ENCODE data around the gene YWHAE. TPM values are rescaled to one million over a fixed set of nuclear protein-coding genes. Genes with fewer than 3 reads are reported as not detected.
"Not testable (repeated sequence)": the region's sequence is repeated elsewhere in the genome, so short reads cannot be mapped to it uniquely, and the experiment has no call there.

Gene YWHAE
- total RNA-seq, result 100 to 1,000 TPM; 114 to 122 TPM
- polyA plus RNA-seq, result 10 to 100 TPM; 28.3 to 34.2 (median 34.0) TPM
- total RNA-seq, result 53.1 to 180 (median 62.3) reads per million in 6 experiments

- peak within 1 kb of the TSS; percentile 95 to 100 (median 99) for H3K27ac Mint-ChIP-seq
- DNase-seq, result peak; percentile 93 to 96 (median 94)
- H3K9me3 Mint-ChIP-seq, result peaks cover 0 to 2% (median 0%) of the 10 kb centered on the region in 9 donors
- H3K36me3 Mint-ChIP-seq, result peaks cover 0 to 30% (median 0%) of the 10 kb centered on the region in 3 donors
- H3K4me3 Mint-ChIP-seq, result peak within 1 kb of the TSS; percentile 98 to 100 (median 99)
- H3K4me1 Mint-ChIP-seq, result peaks cover 22 to 44% (median 41%) of the 10 kb centered on the region in 4 donors
- peak; percentile 87 to 89 for ATAC-seq
- H3K27me3 Mint-ChIP-seq, result no peaks in the 10 kb centered on the region
- POLR2A ChIA-PET, result interaction anchor here (0.6 to 2.7 kb wide), 19 partner anchors 9 to 1345 kb away, joined by 3 to 29 read pairs (median 4); partner anchors contain the start of genes CRK, INPP5K and SLC43A2
Observed at GRCh38 chr17:1399679-1400512, at the start of gene YWHAE. Gene YWHAE, minus strand, starts transcription at chr17:1400222. Its CDS starts 112 bp downstream, at chr17:1400110.

GRCh38 chr17:1449412-1449967, 49.5 kb upstream of the YWHAE start:
- H3K4me3 Mint-ChIP-seq, result peak overlapping the region in 1 of 10 donors; percentile 11
- H3K36me3 Mint-ChIP-seq, result peaks cover 0 to 32% (median 0%) of the 10 kb centered on the region in 3 donors
- POLR2A ChIA-PET, result interaction anchor here (2.0 kb wide), 1 partner anchor 13 kb away, joined by 6 read pairs; no protein-coding TSS in a partner anchor
- H3K27me3 Mint-ChIP-seq, result no peaks in the 10 kb centered on the region
- H3K27ac Mint-ChIP-seq, result peak overlapping the region in 3 of 10 donors; percentile 1 to 64 (median 49)
- DNase-seq, result no peak
- peaks cover 27 to 79% (median 66%) of the 10 kb centered on the region in 4 donors for H3K4me1 Mint-ChIP-seq
- ATAC-seq, result no peak
- no peaks in the 10 kb centered on the region for H3K9me3 Mint-ChIP-seq

- Mint-ChIP-seq H3K4me3 (peak overlapping the region in 6 of 10 donors; percentile 19 to 58 (median 36)), H3K27me3 (no peaks in the 10 kb centered on the region), H3K36me3 (peaks cover 0 to 30% (median 0%) of the 10 kb centered on the region in 3 donors), H3K27ac (peak overlapping the region in 7 of 10 donors; percentile 43 to 72 (median 59)), H3K9me3 (no peaks in the 10 kb centered on the region), H3K4me1 (peaks cover 19 to 57% (median 45%) of the 10 kb centered on the region in 4 donors)
- ATAC-seq (no peak), DNase-seq (no peak)
- POLR2A ChIA-PET, result interaction anchor here (0.6 to 0.7 kb wide), 2 partner anchors 45 to 57 kb away, joined by 3 read pairs; partner anchors contain the start of gene MYO1C
Observed at GRCh38 chr17:1447052-1447451, 47.0 kb upstream of the YWHAE start.

- POLR2A ChIA-PET, result interaction anchor here (0.6 kb wide), 1 partner anchor 57 kb away, joined by 3 read pairs; no protein-coding TSS in a partner anchor
- Mint-ChIP-seq H3K9me3 (no peaks in the 10 kb centered on the region), H3K4me3 (peak overlapping the region in 2 of 10 donors; percentile 11 to 22), H3K27me3 (no peaks in the 10 kb centered on the region), H3K4me1 (peaks cover 17 to 52% (median 43%) of the 10 kb centered on the region in 4 donors), H3K27ac (peak overlapping the region in 2 of 10 donors; percentile 22 to 52), H3K36me3 (peaks cover 0 to 30% (median 0%) of the 10 kb centered on the region in 3 donors)
- ATAC-seq (no peak), DNase-seq (no peak)
Observed at GRCh38 chr17:1446201-1446600, 46.2 kb upstream of the YWHAE start.

GRCh38 chr17:1445695-1446094, 45.7 kb upstream of the YWHAE start:
- H3K4me3 Mint-ChIP-seq, result peak overlapping the region in 1 of 10 donors; percentile 22
- peaks cover 0 to 30% (median 0%) of the 10 kb centered on the region in 3 donors for H3K36me3 Mint-ChIP-seq
- not testable (repeated sequence) for DNase-seq, H3K27me3 Mint-ChIP-seq, ATAC-seq, H3K9me3 Mint-ChIP-seq
- POLR2A ChIA-PET, result interaction anchor here (0.6 kb wide), 1 partner anchor 17 kb away, joined by 3 read pairs; no protein-coding TSS in a partner anchor
- peak overlapping the region in 2 of 10 donors; percentile 6 to 75 for H3K27ac Mint-ChIP-seq
- H3K4me1 Mint-ChIP-seq, result peaks cover 17 to 52% (median 43%) of the 10 kb centered on the region in 4 donors

- H3K27me3 Mint-ChIP-seq, DNase-seq, ATAC-seq, H3K9me3 Mint-ChIP-seq, POLR2A ChIA-PET, H3K4me3 Mint-ChIP-seq: not testable (repeated sequence)
- Mint-ChIP-seq H3K27ac (peak overlapping the region in 1 of 10 donors; percentile 49), H3K36me3 (peaks cover 0 to 28% (median 0%) of the 10 kb centered on the region in 3 donors), H3K4me1 (peaks cover 10 to 41% (median 35%) of the 10 kb centered on the region in 4 donors)
Observed at GRCh38 chr17:1442721-1443120, 42.7 kb upstream of the YWHAE start.

GRCh38 chr17:1442187-1442586, 42.2 kb upstream of the YWHAE start:
- ATAC-seq, result no peak
- Mint-ChIP-seq H3K4me1 (peaks cover 10 to 39% (median 31%) of the 10 kb centered on the region in 4 donors), H3K9me3 (no peaks in the 10 kb centered on the region), H3K36me3 (peaks cover 0 to 29% (median 0%) of the 10 kb centered on the region in 3 donors), H3K27me3 (no peaks in the 10 kb centered on the region), H3K4me3 (no peak overlapping the region), H3K27ac (no peak overlapping the region)
- no peak for DNase-seq
- POLR2A ChIA-PET, result no interaction called here

- H3K36me3 Mint-ChIP-seq, result peaks cover 0 to 39% (median 0%) of the 10 kb centered on the region in 3 donors
- ATAC-seq (no peak), DNase-seq (no peak)
- no peaks in the 10 kb centered on the region for H3K9me3 Mint-ChIP-seq
- H3K4me1 Mint-ChIP-seq, result peaks cover 7 to 39% (median 27%) of the 10 kb centered on the region in 4 donors
- H3K27me3 Mint-ChIP-seq, result no peaks in the 10 kb centered on the region
- POLR2A ChIA-PET, result no interaction called here
- H3K27ac Mint-ChIP-seq, result peak overlapping the region in 1 of 10 donors; percentile 27
- H3K4me3 Mint-ChIP-seq, result no peak overlapping the region
Observed at GRCh38 chr17:1440921-1441320, 40.9 kb upstream of the YWHAE start.

GRCh38 chr17:1438593-1439083, 38.6 kb upstream of the YWHAE start:
- H3K27ac Mint-ChIP-seq, result peak overlapping the region in 4 of 10 donors; percentile 12 to 72 (median 41)
- ATAC-seq, result no peak

GRCh38 chr17:1435326-1435725, 35.3 kb upstream of the YWHAE start:
- Mint-ChIP-seq H3K4me1 (peaks cover 10 to 48% (median 31%) of the 10 kb centered on the region in 4 donors), H3K27me3 (no peaks in the 10 kb centered on the region), H3K4me3 (no peak overlapping the region), H3K9me3 (no peaks in the 10 kb centered on the region), H3K27ac (peak overlapping the region in 2 of 10 donors; percentile 26 to 80), H3K36me3 (peaks cover 0 to 58% (median 4%) of the 10 kb centered on the region in 3 donors)
- DNase-seq (no peak), ATAC-seq (no peak)
- POLR2A ChIA-PET, result no interaction called here

More at GRCh38 chr17:1438593-1439083, 38.6 kb upstream of the YWHAE start:
- POLR2A ChIA-PET, result no interaction called here
- no peak overlapping the region for H3K4me3 Mint-ChIP-seq
- H3K9me3 Mint-ChIP-seq, result no peaks in the 10 kb centered on the region
- DNase-seq, result no peak
- peaks cover 0 to 46% (median 2%) of the 10 kb centered on the region in 3 donors for H3K36me3 Mint-ChIP-seq
- H3K27me3 Mint-ChIP-seq, result no peaks in the 10 kb centered on the region
- H3K4me1 Mint-ChIP-seq, result peaks cover 3 to 36% (median 22%) of the 10 kb centered on the region in 4 donors

GRCh38 chr17:1434150-1434549, 34.1 kb upstream of the YWHAE start:
- POLR2A ChIA-PET, result no interaction called here
- Mint-ChIP-seq H3K27ac (no peak overlapping the region), H3K9me3 (no peaks in the 10 kb centered on the region), H3K4me3 (no peak overlapping the region), H3K27me3 (no peaks in the 10 kb centered on the region), H3K4me1 (peaks cover 10 to 48% (median 28%) of the 10 kb centered on the region in 4 donors), H3K36me3 (peaks cover 0 to 62% (median 4%) of the 10 kb centered on the region in 3 donors)
- no peak for DNase-seq
- no peak for ATAC-seq

GRCh38 chr17:1431631-1432104, 31.6 kb upstream of the YWHAE start:
- no peaks in the 10 kb centered on the region for H3K27me3 Mint-ChIP-seq
- H3K4me3 Mint-ChIP-seq, result no peak overlapping the region
- ATAC-seq (no peak), DNase-seq (no peak)
- peak overlapping the region in 2 of 10 donors; percentile 8 to 17 for H3K27ac Mint-ChIP-seq
- POLR2A ChIA-PET, result interaction anchor here (0.5 kb wide), 1 partner anchor 32 kb away, joined by 3 read pairs; the partner anchor contains the start of gene YWHAE
- H3K9me3 Mint-ChIP-seq, result no peaks in the 10 kb centered on the region
- H3K4me1 Mint-ChIP-seq, result peaks cover 8 to 37% (median 23%) of the 10 kb centered on the region in 4 donors
- H3K36me3 Mint-ChIP-seq, result peaks cover 0 to 70% (median 4%) of the 10 kb centered on the region in 3 donors

All from naive thymus-derived CD8-positive, alpha-beta T cell (primary cell).